ENCODE results near the gene OR1L6.

Gene OR1L6

DNA sequence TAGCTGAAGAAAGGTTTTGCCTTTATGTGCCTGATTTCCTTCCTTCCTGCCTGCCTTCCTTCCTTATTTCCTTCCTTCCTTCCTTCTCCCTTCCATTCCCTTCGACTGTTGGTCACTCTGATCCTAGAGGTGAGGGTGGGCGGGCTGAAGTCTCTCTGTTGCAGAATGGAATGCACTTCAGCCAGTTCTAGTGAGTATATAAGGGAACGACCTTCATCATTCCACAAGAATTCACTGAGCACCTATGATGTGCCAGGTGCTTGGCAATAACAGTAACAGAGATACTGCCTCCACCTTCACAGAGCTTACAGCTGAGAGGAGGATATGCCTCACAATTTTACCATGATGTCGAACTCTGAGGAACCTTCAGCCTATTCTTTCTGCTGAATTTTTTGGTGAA lies 37.9 kb downstream of the OR1L6 start:
- Histone ChIP-seq H3K4me2 (no peak overlapping the region), H3K9me3 (no peaks in the 10 kb centered on the region), H3K9ac (no peak overlapping the region), H3K4me1 (no peaks in the 10 kb centered on the region), H3K27ac (no peak overlapping the region), H3K36me3 (no peaks in the 10 kb centered on the region), H3K4me3 (no peak overlapping the region), H4K20me1 (no peaks in the 10 kb centered on the region), H3K27me3 (no peaks in the 10 kb centered on the region)
- no peak for TF ChIP-seq Cebpa-rat (IDR thresholded peaks at IDR 0.05)

DNA sequence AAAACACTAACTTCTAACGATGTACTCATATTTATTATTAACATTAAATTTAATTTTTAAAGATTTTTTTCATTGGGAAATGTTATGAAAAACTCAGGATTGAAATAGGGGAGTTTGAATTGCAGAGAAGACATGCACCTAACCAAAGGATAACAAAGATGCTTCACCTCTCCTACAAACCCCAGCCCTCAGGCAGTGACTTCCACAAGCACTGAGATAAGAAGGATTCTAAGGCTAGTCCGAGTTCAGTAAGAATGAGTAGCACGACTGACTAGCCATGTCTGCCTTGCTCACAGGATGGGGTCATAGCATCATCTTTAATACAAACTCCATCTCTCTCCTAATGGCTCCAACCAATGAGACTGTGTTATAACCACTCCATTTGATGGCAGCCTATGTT lies 39.6 kb downstream of the OR1L6 start:
- no peak overlapping the region for H3K4me3 ChIP-seq
- no peak overlapping the region for H3K9ac ChIP-seq
- H3K36me3 ChIP-seq: no peaks in the 10 kb centered on the region
- H3K27ac ChIP-seq: no peak overlapping the region
- H3K4me1 ChIP-seq: no peaks in the 10 kb centered on the region
- no peaks in the 10 kb centered on the region for H3K27me3 ChIP-seq
- no peak overlapping the region for H3K4me2 ChIP-seq
- TF ChIP-seq Cebpa-rat (IDR thresholded peaks at IDR 0.05): no peak
- no peaks in the 10 kb centered on the region for H4K20me1 ChIP-seq
- H3K9me3 ChIP-seq: no peaks in the 10 kb centered on the region

DNA sequence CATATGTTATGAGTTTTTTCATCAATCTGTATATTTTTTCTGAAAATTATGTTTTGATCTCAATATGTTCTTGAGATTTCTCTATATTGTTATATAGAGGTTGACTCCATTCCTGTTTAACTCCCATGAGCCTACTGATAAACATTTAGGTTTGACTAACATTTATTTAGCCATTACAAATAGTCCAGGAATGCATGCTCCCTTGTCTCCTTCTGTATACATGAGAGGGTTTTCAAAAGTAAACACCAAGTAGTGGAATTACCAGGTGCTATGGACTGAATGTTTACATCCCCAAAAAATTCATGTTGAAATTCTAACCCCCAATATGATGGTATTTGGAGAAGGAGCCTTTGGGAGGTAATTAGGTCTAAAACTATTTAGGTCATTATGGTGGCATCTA lies 43.2 kb downstream of the OR1L6 start:
- Histone ChIP-seq H3K27ac (no peak overlapping the region), H3K4me3 (no peak overlapping the region), H3K4me2 (no peak overlapping the region), H3K9ac (no peak overlapping the region), H3K9me3 (no peaks in the 10 kb centered on the region), H3K36me3 (no peaks in the 10 kb centered on the region), H3K4me1 (no peaks in the 10 kb centered on the region), H4K20me1 (no peaks in the 10 kb centered on the region), H3K27me3 (no peaks in the 10 kb centered on the region)
- no peak for TF ChIP-seq Cebpa-rat (IDR thresholded peaks at IDR 0.05)

GRCh38 chr9:122786338-122786737 lies 44.2 kb downstream of the OR1L6 start:
- no peak overlapping the region for H3K27ac ChIP-seq
- no peaks in the 10 kb centered on the region for H4K20me1 ChIP-seq
- no peak overlapping the region for H3K4me2 ChIP-seq
- H3K9me3 ChIP-seq: no peaks in the 10 kb centered on the region
- no peaks in the 10 kb centered on the region for H3K27me3 ChIP-seq
- no peaks in the 10 kb centered on the region for H3K36me3 ChIP-seq
- TF ChIP-seq Cebpa-rat (IDR thresholded peaks at IDR 0.05): no peak
- no peaks in the 10 kb centered on the region for H3K4me1 ChIP-seq
- H3K4me3 ChIP-seq: no peak overlapping the region
- H3K9ac ChIP-seq: no peak overlapping the region

- H4K20me1 ChIP-seq: no peaks in the 10 kb centered on the region
- no peak for TF ChIP-seq Cebpa-rat (IDR thresholded peaks at IDR 0.05)
- no peak within 1 kb of the TSS for H3K27ac ChIP-seq
- no peak within 1 kb of the TSS for H3K4me3 ChIP-seq
- no peaks in the 10 kb centered on the region for H3K9me3 ChIP-seq
- no peak within 1 kb of the TSS for H3K4me2 ChIP-seq
- no peaks in the 10 kb centered on the region for H3K36me3 ChIP-seq
- no peaks in the 10 kb centered on the region for H3K4me1 ChIP-seq
- H3K9ac ChIP-seq: no peak within 1 kb of the TSS
- H3K27me3 ChIP-seq: no peaks in the 10 kb centered on the region
Measured at GRCh38 chr9:122788831-122789230, 46.7 kb downstream of the OR1L6 start, which contains the start of gene OR5C1. TSS of gene OR5C1 (plus strand) at chr9:122788933. CDS start at chr9:122788933, 0 bp downstream.

DNA sequence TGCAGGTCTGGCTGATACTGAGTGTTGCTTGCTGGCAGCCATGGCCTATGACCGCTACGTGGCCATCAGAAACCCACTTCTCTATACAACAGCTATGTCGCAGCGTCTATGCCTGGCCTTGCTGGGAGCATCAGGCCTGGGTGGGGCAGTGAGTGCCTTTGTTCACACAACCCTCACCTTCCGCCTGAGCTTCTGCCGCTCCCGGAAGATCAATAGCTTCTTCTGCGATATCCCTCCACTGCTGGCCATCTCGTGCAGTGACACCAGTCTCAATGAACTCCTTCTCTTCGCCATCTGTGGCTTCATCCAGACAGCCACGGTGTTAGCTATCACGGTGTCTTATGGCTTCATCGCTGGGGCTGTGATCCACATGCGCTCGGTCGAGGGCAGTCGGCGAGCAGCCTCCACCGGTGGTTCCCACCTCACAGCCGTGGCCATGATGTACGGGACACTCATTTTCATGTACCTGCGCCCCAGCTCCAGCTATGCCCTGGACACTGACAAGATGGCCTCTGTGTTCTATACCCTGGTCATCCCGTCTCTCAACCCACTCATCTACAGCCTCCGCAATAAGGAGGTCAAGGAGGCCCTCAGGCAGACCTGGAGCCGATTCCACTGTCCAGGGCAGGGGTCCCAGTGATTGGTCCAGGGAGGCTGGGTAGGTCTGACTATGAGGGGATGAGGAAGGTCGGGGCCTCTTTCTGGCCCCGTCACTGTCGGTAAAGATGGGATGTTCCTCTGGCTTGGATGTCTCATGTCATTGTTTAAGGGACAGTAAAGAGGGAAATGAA lies 47.3 kb downstream of the OR1L6 start:
- no peak overlapping the region for H3K4me2 ChIP-seq
- no peak for TF ChIP-seq Cebpa-rat (IDR thresholded peaks at IDR 0.05)
- no peaks in the 10 kb centered on the region for H3K9me3 ChIP-seq
- no peaks in the 10 kb centered on the region for H3K4me1 ChIP-seq
- no peak overlapping the region for H3K4me3 ChIP-seq
- no peak overlapping the region for H3K27ac ChIP-seq
- H3K36me3 ChIP-seq: no peaks in the 10 kb centered on the region
- no peaks in the 10 kb centered on the region for H4K20me1 ChIP-seq
- no peak overlapping the region for H3K9ac ChIP-seq
- H3K27me3 ChIP-seq: no peaks in the 10 kb centered on the region

- TF ChIP-seq Cebpa-rat (IDR thresholded peaks at IDR 0.05): no peak
- Histone ChIP-seq H4K20me1 (no peaks in the 10 kb centered on the region), H3K4me2 (no peak overlapping the region), H3K36me3 (no peaks in the 10 kb centered on the region), H3K9me3 (no peaks in the 10 kb centered on the region), H3K9ac (no peak overlapping the region), H3K27ac (no peak overlapping the region), H3K27me3 (no peaks in the 10 kb centered on the region), H3K4me1 (no peaks in the 10 kb centered on the region), H3K4me3 (no peak overlapping the region)
Measured at GRCh38 chr9:122791872-122792669, 50.0 kb downstream of the OR1L6 start.

- H3K4me3 ChIP-seq: no peak overlapping the region
- no peaks in the 10 kb centered on the region for H3K4me1 ChIP-seq
- H3K9ac ChIP-seq: no peak overlapping the region
- H3K36me3 ChIP-seq: no peaks in the 10 kb centered on the region
- H3K4me2 ChIP-seq: no peak overlapping the region
- H3K27me3 ChIP-seq: no peaks in the 10 kb centered on the region
- no peak overlapping the region for H3K27ac ChIP-seq
- TF ChIP-seq Cebpa-rat (IDR thresholded peaks at IDR 0.05): no peak
- H4K20me1 ChIP-seq: no peaks in the 10 kb centered on the region
- no peaks in the 10 kb centered on the region for H3K9me3 ChIP-seq
Measured at GRCh38 chr9:122797316-122798063, 55.4 kb downstream of the OR1L6 start.

Data from BLaER1 (cell line).